Peyer's patch (tissue), 4 donors: Measurements from ENCODE around the gene GPATCH1.
"Not testable (repeated sequence)": the region's sequence is repeated elsewhere in the genome, so short reads cannot be mapped to it uniquely, and the experiment has no call there.

Experiments
- POLR2A ChIP-seq, 2 donors: fragments of 450-650 bp; IDR thresholded peaks; one replicate each; pipeline ENCODE4 v1.5.1; 2017; ENCODE audit warnings: antibody characterized with exemption in 2 of 2, mild to moderate bottlenecking in 2 of 2, moderate library complexity in 2 of 2
- TF ChIP-seq, protein P1 (sequence below), 6 experiments: fragments of 450-650 bp in 4 of 6; fragments of 200-600 bp in 2 of 6; sonication (generic) in 1 of 6; IDR thresholded peaks; one replicate each; pipeline ENCODE4 v1.5.1; 2017 to 2019; ENCODE audit warnings: antibody characterized with exemption in 6 of 6, mild to moderate bottlenecking in 3 of 6, moderate library complexity in 1 of 6

DNA sequence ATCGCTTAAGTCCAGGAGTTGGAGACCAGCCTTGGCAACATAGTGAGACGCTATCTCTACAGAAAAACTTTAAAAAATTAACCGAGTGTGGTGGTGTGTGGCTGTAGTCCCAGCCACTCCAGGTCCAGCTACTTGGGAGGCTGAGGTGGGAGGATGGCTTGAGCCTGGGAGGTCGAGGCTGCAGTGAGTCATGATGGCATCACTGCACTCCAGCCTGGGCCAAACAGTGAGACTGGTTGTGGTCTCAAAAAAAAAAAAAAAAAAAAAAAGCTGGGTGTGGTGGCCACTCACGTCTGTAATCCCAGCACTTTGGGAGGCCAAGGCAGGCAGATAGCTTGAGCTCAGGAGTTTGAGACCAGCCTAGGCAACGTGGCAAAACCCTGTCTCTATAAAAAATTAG, 85.1 kb downstream of the GPATCH1 start:
- TF ChIP-seq, protein P1, sequence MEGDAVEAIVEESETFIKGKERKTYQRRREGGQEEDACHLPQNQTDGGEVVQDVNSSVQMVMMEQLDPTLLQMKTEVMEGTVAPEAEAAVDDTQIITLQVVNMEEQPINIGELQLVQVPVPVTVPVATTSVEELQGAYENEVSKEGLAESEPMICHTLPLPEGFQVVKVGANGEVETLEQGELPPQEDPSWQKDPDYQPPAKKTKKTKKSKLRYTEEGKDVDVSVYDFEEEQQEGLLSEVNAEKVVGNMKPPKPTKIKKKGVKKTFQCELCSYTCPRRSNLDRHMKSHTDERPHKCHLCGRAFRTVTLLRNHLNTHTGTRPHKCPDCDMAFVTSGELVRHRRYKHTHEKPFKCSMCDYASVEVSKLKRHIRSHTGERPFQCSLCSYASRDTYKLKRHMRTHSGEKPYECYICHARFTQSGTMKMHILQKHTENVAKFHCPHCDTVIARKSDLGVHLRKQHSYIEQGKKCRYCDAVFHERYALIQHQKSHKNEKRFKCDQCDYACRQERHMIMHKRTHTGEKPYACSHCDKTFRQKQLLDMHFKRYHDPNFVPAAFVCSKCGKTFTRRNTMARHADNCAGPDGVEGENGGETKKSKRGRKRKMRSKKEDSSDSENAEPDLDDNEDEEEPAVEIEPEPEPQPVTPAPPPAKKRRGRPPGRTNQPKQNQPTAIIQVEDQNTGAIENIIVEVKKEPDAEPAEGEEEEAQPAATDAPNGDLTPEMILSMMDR (IDR thresholded peaks at IDR 0.05), result not testable (repeated sequence)
- TF ChIP-seq POLR2A (IDR thresholded peaks at IDR 0.05), result not testable (repeated sequence)
